ENCODE results near the gene COL20A1. TPM values are rescaled to one million over a fixed set of nuclear protein-coding genes. Genes with fewer than 3 reads are reported as not detected.

Gene COL20A1
- total RNA-seq, 2 donors from 2014 or later: 0.50 to 0.58 TPM

GRCh38 chr20:63357921-63358905 is 65.2 kb downstream of the COL20A1 start:
- H3K4me1 Mint-ChIP-seq (ENCODE audit: low read depth): peaks cover 6% of the 10 kb centered on the region
- peaks cover 11% of the 10 kb centered on the region for H3K27me3 Mint-ChIP-seq (ENCODE audit: low read depth)
- no peak overlapping the region for H3K4me3 Mint-ChIP-seq
- no peak overlapping the region for H3K27ac Mint-ChIP-seq
- DNase-seq (no peak), ATAC-seq (replicated peaks in 1 of 2) (no peak)
- no peaks in the 10 kb centered on the region for H3K9me3 Mint-ChIP-seq
- no peaks in the 10 kb centered on the region for H3K36me3 Mint-ChIP-seq (ENCODE audit: insufficient read depth in 2 of 2)

GRCh38 chr20:63359164-63359934 is 66.4 kb downstream of the COL20A1 start:
- ATAC-seq (replicated peaks in 1 of 2) (no peak), DNase-seq (no peak)
- Mint-ChIP-seq H3K4me3 (no peak overlapping the region), H3K36me3 (ENCODE audit: insufficient read depth in 2 of 2) (no peaks in the 10 kb centered on the region), H3K9me3 (no peaks in the 10 kb centered on the region), H3K27ac (no peak overlapping the region), H3K27me3 (ENCODE audit: low read depth) (peaks cover 11% of the 10 kb centered on the region), H3K4me1 (ENCODE audit: low read depth) (peaks cover 6% of the 10 kb centered on the region)

DNA sequence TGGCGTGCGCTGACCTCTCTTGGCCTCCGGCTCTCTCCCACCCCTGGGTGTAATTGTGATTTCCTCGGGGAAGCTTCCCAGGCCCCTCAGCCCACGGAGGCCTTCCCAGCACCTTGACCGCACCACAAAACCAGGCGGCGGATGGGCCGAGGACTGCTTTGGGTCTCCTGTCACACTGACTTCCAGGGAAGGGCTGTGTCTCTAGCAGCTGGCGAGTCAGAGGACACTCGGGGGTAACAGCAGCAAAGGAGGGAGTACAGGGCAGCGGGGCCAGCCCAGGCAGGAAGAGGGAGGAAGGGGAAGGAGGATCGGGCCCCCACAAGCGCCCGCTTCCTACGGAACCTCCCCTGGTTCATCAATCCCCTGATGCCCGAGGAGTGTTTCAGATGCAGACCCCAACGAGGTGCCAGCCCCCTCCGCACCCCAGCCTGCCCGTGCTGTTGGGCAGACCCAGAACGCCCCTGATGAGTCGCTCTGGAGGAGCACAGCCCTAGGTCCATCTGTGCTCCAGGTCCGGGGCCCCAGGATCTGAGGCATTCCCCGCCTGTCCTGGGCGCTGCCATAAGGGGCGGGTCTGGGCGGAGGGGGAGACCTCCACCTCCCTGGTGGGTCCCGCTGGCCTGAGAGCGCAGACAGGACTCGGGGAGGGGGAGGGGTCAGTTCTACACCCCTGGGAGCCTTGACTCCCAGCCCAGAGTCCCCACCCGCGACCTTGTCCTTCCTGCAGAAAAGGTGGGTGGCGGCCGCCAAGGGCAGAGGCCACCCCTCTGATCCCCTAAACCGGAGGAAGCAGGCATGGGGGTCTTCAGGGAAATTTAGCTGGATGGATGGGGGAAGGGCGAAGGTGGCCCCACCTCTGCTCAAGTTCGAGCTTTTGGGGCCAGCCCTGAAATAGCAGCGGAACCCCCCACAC is 67.2 kb downstream of the COL20A1 start:
- peaks cover 11% of the 10 kb centered on the region for H3K27me3 Mint-ChIP-seq (ENCODE audit: low read depth)
- H3K9me3 Mint-ChIP-seq: no peaks in the 10 kb centered on the region
- ATAC-seq (replicated peaks in 1 of 2) (no peak), DNase-seq (no peak)
- no peaks in the 10 kb centered on the region for H3K36me3 Mint-ChIP-seq (ENCODE audit: insufficient read depth in 2 of 2)
- peaks cover 6% of the 10 kb centered on the region for H3K4me1 Mint-ChIP-seq (ENCODE audit: low read depth)
- H3K4me3 Mint-ChIP-seq: no peak overlapping the region
- H3K27ac Mint-ChIP-seq: no peak overlapping the region

- H3K9me3 Mint-ChIP-seq: no peaks in the 10 kb centered on the region
- H3K4me3 Mint-ChIP-seq: no peak within 1 kb of the TSS
- H3K27ac Mint-ChIP-seq: no peak within 1 kb of the TSS
- DNase-seq (no peak), ATAC-seq (replicated peaks in 1 of 2) (no peak)
- H3K4me1 Mint-ChIP-seq (ENCODE audit: low read depth): peaks cover 6% of the 10 kb centered on the region
- no peaks in the 10 kb centered on the region for H3K36me3 Mint-ChIP-seq (ENCODE audit: insufficient read depth in 2 of 2)
- H3K27me3 Mint-ChIP-seq (ENCODE audit: low read depth): peaks cover 11% of the 10 kb centered on the region
Measured at GRCh38 chr20:63360850-63361518, 68.0 kb downstream of the COL20A1 start, which contains the start of gene CHRNA4. Gene CHRNA4, minus strand, starts transcription at chr20:63361349. Its CDS starts 184 bp downstream, at chr20:63361165.

- Mint-ChIP-seq H3K4me3 (peak overlapping the region in 1 of 2 donors; percentile 36), H3K27ac (no peak overlapping the region), H3K9me3 (no peaks in the 10 kb centered on the region), H3K27me3 (ENCODE audit: low read depth) (peaks cover 11% of the 10 kb centered on the region), H3K36me3 (ENCODE audit: insufficient read depth in 2 of 2) (no peaks in the 10 kb centered on the region), H3K4me1 (ENCODE audit: low read depth) (peaks cover 6% of the 10 kb centered on the region)
- ATAC-seq (replicated peaks in 1 of 2): peak in 1 of 2 donors; percentile 13
- DNase-seq: no peak
Measured at GRCh38 chr20:63361519-63362435, 68.8 kb downstream of the COL20A1 start.

DNA sequence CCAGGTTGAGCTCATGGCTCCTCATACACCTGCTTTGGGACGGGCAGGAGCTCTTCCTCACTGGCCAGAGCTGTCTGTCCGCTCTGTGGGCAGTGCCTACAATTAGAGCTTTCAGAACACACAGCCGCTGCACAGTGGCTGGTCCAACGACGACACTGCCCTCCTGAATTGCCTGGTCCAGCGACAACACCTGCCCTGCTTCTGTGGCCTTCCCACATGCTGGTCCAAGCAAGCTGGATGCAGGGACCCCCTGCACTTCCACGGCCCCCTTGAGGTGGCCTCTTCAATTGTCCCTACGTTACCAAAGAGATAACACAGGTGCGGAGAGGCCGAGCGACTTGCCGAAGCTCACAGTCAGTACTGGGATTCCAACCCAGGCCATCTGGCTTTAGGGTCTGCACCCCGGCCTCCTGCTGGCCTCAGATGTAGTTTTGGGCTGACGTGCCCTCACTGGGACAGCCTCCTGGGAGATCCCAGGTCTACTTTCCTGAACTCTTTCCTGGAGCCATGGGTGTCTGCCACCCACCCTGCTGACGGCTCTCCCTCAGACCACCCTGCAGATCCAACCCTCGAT is 69.5 kb downstream of the COL20A1 start:
- Mint-ChIP-seq H3K36me3 (ENCODE audit: insufficient read depth in 2 of 2) (no peaks in the 10 kb centered on the region), H3K4me1 (ENCODE audit: low read depth) (peaks cover 6% of the 10 kb centered on the region), H3K4me3 (peak overlapping the region in 1 of 2 donors; percentile 36), H3K9me3 (no peaks in the 10 kb centered on the region), H3K27ac (no peak overlapping the region), H3K27me3 (ENCODE audit: low read depth) (peaks cover 11% of the 10 kb centered on the region)
- no peak for DNase-seq
- ATAC-seq (replicated peaks in 1 of 2): no peak

GRCh38 chr20:63363013-63363957 is 70.3 kb downstream of the COL20A1 start:
- Mint-ChIP-seq H3K27me3 (ENCODE audit: low read depth) (peaks cover 11% of the 10 kb centered on the region), H3K9me3 (no peaks in the 10 kb centered on the region), H3K27ac (no peak overlapping the region), H3K4me3 (no peak overlapping the region), H3K36me3 (ENCODE audit: insufficient read depth in 2 of 2) (no peaks in the 10 kb centered on the region), H3K4me1 (ENCODE audit: low read depth) (peaks cover 6% of the 10 kb centered on the region)
- DNase-seq (no peak), ATAC-seq (replicated peaks in 1 of 2) (no peak)

GRCh38 chr20:63363981-63364561 is 71.1 kb downstream of the COL20A1 start:
- ATAC-seq (replicated peaks in 1 of 2) (no peak), DNase-seq (no peak)
- no peaks in the 10 kb centered on the region for H3K36me3 Mint-ChIP-seq (ENCODE audit: insufficient read depth in 2 of 2)
- H3K9me3 Mint-ChIP-seq: no peaks in the 10 kb centered on the region
- peaks cover 11% of the 10 kb centered on the region for H3K27me3 Mint-ChIP-seq (ENCODE audit: low read depth)
- H3K4me1 Mint-ChIP-seq (ENCODE audit: low read depth): peaks cover 6% of the 10 kb centered on the region
- H3K27ac Mint-ChIP-seq: no peak overlapping the region
- no peak overlapping the region for H3K4me3 Mint-ChIP-seq

DNA sequence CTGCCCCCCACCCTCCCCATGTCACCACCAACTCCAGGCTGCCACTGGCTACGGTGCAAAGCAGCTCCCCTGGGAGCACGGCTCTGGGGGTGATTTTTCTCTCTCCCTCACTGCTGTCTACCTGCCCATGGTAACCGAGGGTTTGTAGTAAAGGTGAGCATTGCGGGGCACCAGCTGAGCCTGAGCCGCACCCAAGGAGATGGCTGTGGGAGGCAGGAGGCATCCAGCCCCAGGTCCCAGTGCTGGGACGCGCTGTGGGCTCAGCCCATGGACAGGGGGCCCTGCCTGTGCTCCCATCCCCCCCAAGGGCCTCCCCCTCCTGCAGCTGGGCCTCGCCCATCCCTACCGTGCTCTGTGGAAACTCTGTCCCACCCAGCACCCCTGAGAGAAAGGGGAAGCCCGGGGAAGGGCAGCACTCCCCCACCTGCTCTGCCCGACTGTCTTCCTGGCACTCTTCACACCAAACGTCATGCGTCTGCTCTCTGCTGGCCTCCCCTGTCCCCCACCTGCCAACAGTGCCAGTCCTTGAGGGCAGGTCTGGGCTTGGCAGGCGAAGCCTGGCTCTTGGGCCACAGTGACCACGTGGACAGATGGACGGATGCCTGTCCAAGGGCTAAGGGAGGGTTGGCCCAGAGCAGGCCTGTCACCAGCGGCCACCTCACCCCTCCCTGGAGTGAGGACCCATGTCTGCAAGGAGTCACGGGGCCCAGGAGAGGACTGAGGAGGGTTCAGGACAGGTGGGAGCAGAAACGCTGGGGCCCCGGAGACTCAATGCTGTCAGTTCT is 72.0 kb downstream of the COL20A1 start:
- Mint-ChIP-seq H3K4me3 (no peak overlapping the region), H3K27me3 (ENCODE audit: low read depth) (peaks cover 11% of the 10 kb centered on the region), H3K36me3 (ENCODE audit: insufficient read depth in 2 of 2) (no peaks in the 10 kb centered on the region), H3K27ac (no peak overlapping the region), H3K4me1 (ENCODE audit: low read depth) (peaks cover 6% of the 10 kb centered on the region), H3K9me3 (no peaks in the 10 kb centered on the region)
- ATAC-seq (replicated peaks in 1 of 2): no peak
- DNase-seq: no peak
